ENCODE results near the gene PRR20G. TPM values are rescaled to one million over a fixed set of nuclear protein-coding genes. Genes with fewer than 3 reads are reported as not detected.
"Not testable (repeated sequence)": the region's sequence is repeated elsewhere in the genome, so short reads cannot be mapped to it uniquely, and the experiment has no call there.

PRR20G gene
- total and polyA plus RNA-seq, 2 donors (not counting 1 experiment from before 2014, with no cell fraction given) = not detected

DNA sequence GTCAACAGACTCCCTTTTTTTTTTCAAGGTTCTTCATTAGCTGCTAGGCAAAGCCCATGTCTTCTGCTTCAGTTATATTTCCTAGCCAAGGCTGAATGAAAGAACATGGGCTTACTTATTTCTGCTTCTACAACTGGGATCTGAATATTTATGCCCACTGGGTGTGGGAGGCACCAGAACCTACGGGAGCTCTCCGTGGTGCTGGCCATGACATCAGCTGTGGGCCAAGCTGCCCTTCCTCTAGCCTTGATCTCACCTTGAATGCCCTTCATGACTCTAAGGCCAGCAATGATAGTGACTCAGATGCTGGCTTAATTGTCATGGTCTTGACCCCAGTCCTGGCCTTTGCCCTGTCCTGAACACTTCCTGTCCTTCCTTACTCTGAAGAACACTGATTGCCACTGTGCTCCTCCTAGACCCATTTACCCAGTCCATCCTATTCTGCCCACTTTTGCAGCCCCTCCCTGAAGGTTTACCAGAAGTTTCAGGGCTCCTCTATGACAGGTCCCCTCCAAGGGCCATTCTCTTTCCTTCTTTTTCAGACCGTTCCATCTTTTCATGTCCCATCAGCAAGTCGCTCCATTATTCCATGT is 32.8 kb upstream of the PRR20G start:
- Histone ChIP-seq H3K4me1 (ENCODE audit: control insufficient read depth, extremely low read depth, insufficient read depth, low read length) (no peaks in the 10 kb centered on the region), H3K27ac (ENCODE audit: insufficient read depth, low read length) (no peak overlapping the region), H3K36me3 (ENCODE audit: control insufficient read depth, insufficient read depth, low read length) (no peaks in the 10 kb centered on the region), H3K9me3 (ENCODE audit: control insufficient read depth, insufficient read depth, low read depth, low read length) (no peaks in the 10 kb centered on the region), H2AFZ (ENCODE audit: low read length) (no peak overlapping the region), H3K79me2 (ENCODE audit: control insufficient read depth, insufficient read depth, low read length) (no peaks in the 10 kb centered on the region), H3K4me2 (ENCODE audit: extremely low read depth, insufficient read depth, low read length) (no peak overlapping the region), H3K9ac (ENCODE audit: insufficient read depth, low read length) (no peak overlapping the region), H4K20me1 (ENCODE audit: control insufficient read depth, extremely low read depth, insufficient read depth, low read length) (no peaks in the 10 kb centered on the region), H3K27me3 (ENCODE audit: control insufficient read depth, insufficient read depth, low read length) (no peaks in the 10 kb centered on the region), H3K4me3 (replicated peaks in 1 of 4; ENCODE audit: control extremely low read depth in 1 of 4, insufficient read depth in 1 of 4, low read depth in 3 of 4, low read length in 4 of 4) (no peak overlapping the region)
- TF ChIP-seq, protein P1, sequence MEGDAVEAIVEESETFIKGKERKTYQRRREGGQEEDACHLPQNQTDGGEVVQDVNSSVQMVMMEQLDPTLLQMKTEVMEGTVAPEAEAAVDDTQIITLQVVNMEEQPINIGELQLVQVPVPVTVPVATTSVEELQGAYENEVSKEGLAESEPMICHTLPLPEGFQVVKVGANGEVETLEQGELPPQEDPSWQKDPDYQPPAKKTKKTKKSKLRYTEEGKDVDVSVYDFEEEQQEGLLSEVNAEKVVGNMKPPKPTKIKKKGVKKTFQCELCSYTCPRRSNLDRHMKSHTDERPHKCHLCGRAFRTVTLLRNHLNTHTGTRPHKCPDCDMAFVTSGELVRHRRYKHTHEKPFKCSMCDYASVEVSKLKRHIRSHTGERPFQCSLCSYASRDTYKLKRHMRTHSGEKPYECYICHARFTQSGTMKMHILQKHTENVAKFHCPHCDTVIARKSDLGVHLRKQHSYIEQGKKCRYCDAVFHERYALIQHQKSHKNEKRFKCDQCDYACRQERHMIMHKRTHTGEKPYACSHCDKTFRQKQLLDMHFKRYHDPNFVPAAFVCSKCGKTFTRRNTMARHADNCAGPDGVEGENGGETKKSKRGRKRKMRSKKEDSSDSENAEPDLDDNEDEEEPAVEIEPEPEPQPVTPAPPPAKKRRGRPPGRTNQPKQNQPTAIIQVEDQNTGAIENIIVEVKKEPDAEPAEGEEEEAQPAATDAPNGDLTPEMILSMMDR (conservative IDR thresholded peaks at IDR 0.05 in 1 of 2, IDR thresholded peaks at IDR 0.05 in 1 of 2; ENCODE audit: low read depth in 1 of 2, low read length in 2 of 2) = no peak
- no peak for TF ChIP-seq EZH2 (IDR thresholded peaks at IDR 0.05; ENCODE audit: low read length, missing control alignments)
- no peak for DNase-seq (ENCODE audit: low read depth in 2 of 2)

DNA sequence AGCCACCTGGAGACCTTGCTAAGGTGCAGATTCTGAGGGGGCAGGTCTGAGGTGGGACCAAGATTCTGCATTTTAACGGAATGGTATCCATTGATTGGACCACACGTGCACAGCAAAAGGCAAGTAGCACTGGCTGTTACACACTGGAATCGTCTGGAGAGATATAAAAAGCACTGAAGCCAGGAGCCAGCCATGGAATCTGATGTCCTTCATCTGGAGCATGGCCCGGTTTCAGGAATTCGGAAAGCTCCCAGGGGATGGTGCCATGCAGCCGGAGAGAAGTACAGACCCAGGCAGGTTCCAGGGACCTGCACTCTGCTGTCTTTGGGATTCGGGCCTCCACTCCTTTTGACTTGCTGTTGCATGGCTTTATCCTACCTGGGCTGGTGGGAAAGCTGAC is 28.8 kb upstream of the PRR20G start:
- Histone ChIP-seq H3K27me3 (ENCODE audit: control insufficient read depth, insufficient read depth, low read length) (no peaks in the 10 kb centered on the region), H3K4me3 (replicated peaks in 1 of 4; ENCODE audit: control extremely low read depth in 1 of 4, insufficient read depth in 1 of 4, low read depth in 3 of 4, low read length in 4 of 4) (no peak overlapping the region), H3K4me1 (ENCODE audit: control insufficient read depth, extremely low read depth, insufficient read depth, low read length) (no peaks in the 10 kb centered on the region), H3K4me2 (ENCODE audit: extremely low read depth, insufficient read depth, low read length) (no peak overlapping the region), H3K9me3 (ENCODE audit: control insufficient read depth, insufficient read depth, low read depth, low read length) (no peaks in the 10 kb centered on the region), H3K9ac (ENCODE audit: insufficient read depth, low read length) (no peak overlapping the region), H4K20me1 (ENCODE audit: control insufficient read depth, extremely low read depth, insufficient read depth, low read length) (no peaks in the 10 kb centered on the region), H3K27ac (ENCODE audit: insufficient read depth, low read length) (no peak overlapping the region), H2AFZ (ENCODE audit: low read length) (no peak overlapping the region), H3K36me3 (ENCODE audit: control insufficient read depth, insufficient read depth, low read length) (no peaks in the 10 kb centered on the region), H3K79me2 (ENCODE audit: control insufficient read depth, insufficient read depth, low read length) (no peaks in the 10 kb centered on the region)
- no peak for DNase-seq (ENCODE audit: low read depth in 2 of 2)
- TF ChIP-seq EZH2 (IDR thresholded peaks at IDR 0.05; ENCODE audit: low read length, missing control alignments) = no peak
- TF ChIP-seq, protein P1 (conservative IDR thresholded peaks at IDR 0.05 in 1 of 2, IDR thresholded peaks at IDR 0.05 in 1 of 2; ENCODE audit: low read depth in 1 of 2, low read length in 2 of 2) = no peak

DNA sequence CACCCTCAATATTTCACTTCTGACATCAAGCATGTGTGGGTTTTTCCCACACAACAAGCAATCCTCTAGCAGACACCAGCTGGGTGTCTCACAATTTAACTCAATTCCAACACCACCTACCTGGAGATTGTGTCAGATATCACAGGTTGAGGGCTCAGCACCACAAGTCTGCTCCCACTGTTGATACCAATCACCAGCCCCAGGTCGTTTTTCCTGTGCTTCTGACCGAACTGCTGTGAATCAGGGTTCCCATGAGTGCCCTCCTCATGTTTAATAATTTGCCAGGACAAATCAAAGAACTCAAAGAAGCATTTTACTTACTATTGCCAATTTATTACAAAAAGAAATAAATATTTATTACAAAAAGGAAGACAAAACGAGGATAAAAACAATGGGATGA is 25.0 kb upstream of the PRR20G start:
- Histone ChIP-seq H3K36me3 (ENCODE audit: control insufficient read depth, insufficient read depth, low read length) (no peaks in the 10 kb centered on the region), H3K4me1 (ENCODE audit: control insufficient read depth, extremely low read depth, insufficient read depth, low read length) (no peaks in the 10 kb centered on the region), H3K9me3 (ENCODE audit: control insufficient read depth, insufficient read depth, low read depth, low read length) (no peaks in the 10 kb centered on the region), H3K9ac (ENCODE audit: insufficient read depth, low read length) (no peak overlapping the region), H2AFZ (ENCODE audit: low read length) (no peak overlapping the region), H3K27ac (ENCODE audit: insufficient read depth, low read length) (no peak overlapping the region), H3K4me3 (replicated peaks in 1 of 4; ENCODE audit: control extremely low read depth in 1 of 4, insufficient read depth in 1 of 4, low read depth in 3 of 4, low read length in 4 of 4) (no peak overlapping the region), H4K20me1 (ENCODE audit: control insufficient read depth, extremely low read depth, insufficient read depth, low read length) (no peaks in the 10 kb centered on the region), H3K79me2 (ENCODE audit: control insufficient read depth, insufficient read depth, low read length) (no peaks in the 10 kb centered on the region), H3K27me3 (ENCODE audit: control insufficient read depth, insufficient read depth, low read length) (no peaks in the 10 kb centered on the region), H3K4me2 (ENCODE audit: extremely low read depth, insufficient read depth, low read length) (no peak overlapping the region)
- no peak for TF ChIP-seq EZH2 (IDR thresholded peaks at IDR 0.05; ENCODE audit: low read length, missing control alignments)
- TF ChIP-seq, protein P1 (conservative IDR thresholded peaks at IDR 0.05 in 1 of 2, IDR thresholded peaks at IDR 0.05 in 1 of 2; ENCODE audit: low read depth in 1 of 2, low read length in 2 of 2) = no peak
- no peak for DNase-seq (ENCODE audit: low read depth in 2 of 2)

DNA sequence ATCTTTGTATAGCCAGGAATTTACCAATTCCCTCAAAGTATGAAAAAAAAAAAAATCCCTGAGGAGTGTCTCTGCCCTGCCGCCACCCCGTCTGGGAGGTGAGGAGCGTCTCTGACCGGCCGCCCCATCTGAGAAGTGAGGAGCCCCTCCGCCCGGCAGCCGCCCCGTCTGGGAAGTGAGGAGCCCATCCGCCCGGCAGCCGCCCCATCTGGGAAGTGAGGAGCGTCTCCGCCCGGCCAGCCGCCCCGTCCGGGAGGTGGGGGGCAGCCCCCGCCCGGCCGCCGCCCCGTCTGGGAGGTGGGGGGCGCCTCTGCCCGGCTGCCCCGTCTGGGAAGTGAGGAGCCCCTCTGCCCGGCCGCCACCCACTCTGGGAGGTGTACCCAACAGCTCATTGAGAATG is 21.0 kb upstream of the PRR20G start:
- not testable (repeated sequence) for H3K79me2 ChIP-seq (ENCODE audit: control insufficient read depth, insufficient read depth, low read length); H3K9ac ChIP-seq (ENCODE audit: insufficient read depth, low read length); H3K9me3 ChIP-seq (ENCODE audit: control insufficient read depth, insufficient read depth, low read depth, low read length); H3K4me2 ChIP-seq (ENCODE audit: extremely low read depth, insufficient read depth, low read length); H3K27ac ChIP-seq (ENCODE audit: insufficient read depth, low read length); H2AFZ ChIP-seq (ENCODE audit: low read length); DNase-seq (ENCODE audit: low read depth in 2 of 2); H3K4me1 ChIP-seq (ENCODE audit: control insufficient read depth, extremely low read depth, insufficient read depth, low read length); H3K27me3 ChIP-seq (ENCODE audit: control insufficient read depth, insufficient read depth, low read length); H3K4me3 ChIP-seq (replicated peaks in 1 of 4; ENCODE audit: control extremely low read depth in 1 of 4, insufficient read depth in 1 of 4, low read depth in 3 of 4, low read length in 4 of 4); H3K36me3 ChIP-seq (ENCODE audit: control insufficient read depth, insufficient read depth, low read length); H4K20me1 ChIP-seq (ENCODE audit: control insufficient read depth, extremely low read depth, insufficient read depth, low read length)

All from fibroblast of lung (primary cell).